Erythroblast (primary cell): ENCODE results near the gene HHEX.

Experiments
- GATA1 ChIP-seq: IDR thresholded peaks from 2 replicates; pipeline ENCODE4 v1.6.1; 2011; ENCODE audit warnings: low read depth, mild to moderate bottlenecking, control low read depth, low read length, moderate library complexity
- POLR2A ChIP-seq: IDR thresholded peaks from 2 replicates; pipeline ENCODE4 v1.6.1; 2011; ENCODE audit warnings: mild to moderate bottlenecking, low read length

DNA sequence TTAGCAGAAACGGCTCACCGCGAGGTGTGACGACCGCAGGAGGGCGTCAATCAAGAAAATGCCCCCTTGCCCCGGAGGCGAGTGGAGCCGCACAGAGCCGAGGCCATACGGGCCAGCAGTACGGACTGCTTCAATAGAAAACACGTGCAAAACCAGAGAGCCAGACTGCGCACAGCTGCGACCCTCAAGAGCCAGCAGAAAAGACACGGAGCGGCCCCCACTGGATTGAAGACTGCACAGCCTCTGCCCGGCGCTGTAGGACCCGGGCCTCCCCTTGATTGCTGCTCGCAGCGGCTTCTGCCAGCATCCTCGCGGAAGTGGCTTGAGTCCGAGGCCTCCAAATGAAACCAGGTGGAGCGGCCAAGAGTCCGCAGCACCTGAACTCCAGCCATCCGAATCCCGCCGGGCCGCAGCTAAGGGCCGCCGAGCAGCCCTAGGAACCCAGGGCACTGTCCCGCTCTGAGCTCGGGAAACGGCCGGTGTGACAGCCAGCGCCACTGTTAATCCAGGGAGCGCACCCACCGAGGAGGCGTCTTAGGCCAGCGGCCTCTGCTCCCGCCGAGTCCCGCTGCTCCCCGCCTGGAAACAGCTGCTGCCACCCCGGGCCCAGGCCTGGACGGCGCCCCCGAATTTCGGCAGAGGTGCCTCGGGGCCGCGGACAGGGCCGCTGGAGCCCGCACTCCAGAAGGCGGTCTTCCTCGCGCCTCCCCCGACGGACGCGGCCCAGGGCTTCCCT, 660 bp upstream of the HHEX start:
- no peak for TF ChIP-seq GATA1
- TF ChIP-seq POLR2A = no peak
